Nephron progenitor cell (in vitro differentiated cells): Measurements from ENCODE around the gene CRTC3.

Source experiments
- DNase-seq: peaks from one replicate; pipeline ENCODE4 v3.0.0; 2021
- H3K27ac Mint-ChIP-seq: 2 replicates; pipeline ENCODE4 v1.8.0; 2021; ENCODE audit warnings: mild to moderate bottlenecking, moderate library complexity, mixed read lengths
- H3K27me3 Mint-ChIP-seq: 2 replicates; pipeline ENCODE4 v1.8.0; 2021; ENCODE audit warnings: mild to moderate bottlenecking, low read depth, mixed read lengths; ENCODE audit not compliant: poor library complexity
- H3K36me3 Mint-ChIP-seq: 2 replicates; pipeline ENCODE4 v1.8.0; 2021; ENCODE audit warnings: low read depth, mixed read lengths
- H3K4me1 Mint-ChIP-seq: 2 replicates; pipeline ENCODE4 v1.8.0; 2021; ENCODE audit warnings: mixed read lengths
- H3K4me3 Mint-ChIP-seq: 2 replicates; pipeline ENCODE4 v1.8.0; 2021; ENCODE audit warnings: mild to moderate bottlenecking, moderate library complexity, mixed read lengths
- H3K9me3 Mint-ChIP-seq: 2 replicates; pipeline ENCODE4 v1.8.0; 2021; ENCODE audit warnings: mild to moderate bottlenecking, moderate library complexity, mixed read lengths
- TF ChIP-seq, protein P1 (sequence below): fragments of 200-600 bp; sonication (generic); IDR thresholded peaks from 2 replicates; pipeline ENCODE4 v1.5.0; 2021; ENCODE audit warnings: antibody characterized with exemption

Gene CRTC3

DNA sequence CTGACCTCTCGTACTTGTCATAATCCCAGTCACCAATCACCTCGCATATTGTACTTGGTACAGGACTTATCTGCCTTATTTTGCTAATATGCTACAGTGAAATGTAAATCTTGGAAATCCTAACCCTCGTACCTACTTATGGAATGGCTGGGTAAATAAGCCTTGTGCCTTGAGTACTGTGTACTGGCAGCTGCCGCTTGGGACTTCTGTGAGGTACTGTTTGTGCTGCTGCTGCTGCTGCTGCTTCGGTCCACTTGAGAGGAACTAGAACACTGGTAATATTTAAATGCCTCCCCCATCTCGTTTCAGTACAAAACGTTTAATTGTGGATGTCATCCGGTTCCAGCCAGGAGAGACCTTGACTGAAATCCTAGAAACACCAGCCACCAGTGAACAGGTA is 42.5 kb upstream of the CRTC3 start:
- H3K27me3 Mint-ChIP-seq = no peaks in the 10 kb centered on the region

DNA sequence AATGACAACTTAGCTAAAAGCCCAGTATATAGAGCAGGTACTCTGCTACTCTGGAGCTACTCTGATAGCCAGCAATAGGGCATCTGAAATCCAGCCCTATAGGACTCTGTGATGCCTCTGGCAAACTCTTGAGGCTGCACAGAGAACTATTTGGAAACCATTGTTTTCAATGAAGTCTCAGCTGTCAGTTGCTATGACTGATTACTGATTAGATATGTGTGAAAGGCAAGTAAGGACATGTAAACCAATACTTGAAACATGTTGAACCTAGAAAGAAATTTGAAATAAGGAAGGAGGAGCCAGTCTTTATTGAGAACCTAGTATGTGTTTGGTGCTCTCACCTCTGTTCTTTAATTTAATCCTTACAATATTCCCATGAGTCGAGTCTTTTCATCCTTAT is 40.2 kb upstream of the CRTC3 start:
- peaks cover 63% of the 10 kb centered on the region for H3K36me3 Mint-ChIP-seq
- H3K4me1 Mint-ChIP-seq = peaks cover 10% of the 10 kb centered on the region
- H3K9me3 Mint-ChIP-seq = no peaks in the 10 kb centered on the region
- no peak overlapping the region for H3K27ac Mint-ChIP-seq
- TF ChIP-seq, protein P1, sequence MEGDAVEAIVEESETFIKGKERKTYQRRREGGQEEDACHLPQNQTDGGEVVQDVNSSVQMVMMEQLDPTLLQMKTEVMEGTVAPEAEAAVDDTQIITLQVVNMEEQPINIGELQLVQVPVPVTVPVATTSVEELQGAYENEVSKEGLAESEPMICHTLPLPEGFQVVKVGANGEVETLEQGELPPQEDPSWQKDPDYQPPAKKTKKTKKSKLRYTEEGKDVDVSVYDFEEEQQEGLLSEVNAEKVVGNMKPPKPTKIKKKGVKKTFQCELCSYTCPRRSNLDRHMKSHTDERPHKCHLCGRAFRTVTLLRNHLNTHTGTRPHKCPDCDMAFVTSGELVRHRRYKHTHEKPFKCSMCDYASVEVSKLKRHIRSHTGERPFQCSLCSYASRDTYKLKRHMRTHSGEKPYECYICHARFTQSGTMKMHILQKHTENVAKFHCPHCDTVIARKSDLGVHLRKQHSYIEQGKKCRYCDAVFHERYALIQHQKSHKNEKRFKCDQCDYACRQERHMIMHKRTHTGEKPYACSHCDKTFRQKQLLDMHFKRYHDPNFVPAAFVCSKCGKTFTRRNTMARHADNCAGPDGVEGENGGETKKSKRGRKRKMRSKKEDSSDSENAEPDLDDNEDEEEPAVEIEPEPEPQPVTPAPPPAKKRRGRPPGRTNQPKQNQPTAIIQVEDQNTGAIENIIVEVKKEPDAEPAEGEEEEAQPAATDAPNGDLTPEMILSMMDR = no peak
- no peaks in the 10 kb centered on the region for H3K27me3 Mint-ChIP-seq
- H3K4me3 Mint-ChIP-seq = no peak overlapping the region
- no peak for DNase-seq

More for the DNA sequence above, 42.5 kb upstream of the CRTC3 start:
- H3K27ac Mint-ChIP-seq = no peak overlapping the region
- H3K4me3 Mint-ChIP-seq = no peak overlapping the region
- peaks cover 46% of the 10 kb centered on the region for H3K36me3 Mint-ChIP-seq
- TF ChIP-seq, protein P1 = no peak
- DNase-seq = no peak
- H3K9me3 Mint-ChIP-seq = no peaks in the 10 kb centered on the region
- peaks cover 16% of the 10 kb centered on the region for H3K4me1 Mint-ChIP-seq

DNA sequence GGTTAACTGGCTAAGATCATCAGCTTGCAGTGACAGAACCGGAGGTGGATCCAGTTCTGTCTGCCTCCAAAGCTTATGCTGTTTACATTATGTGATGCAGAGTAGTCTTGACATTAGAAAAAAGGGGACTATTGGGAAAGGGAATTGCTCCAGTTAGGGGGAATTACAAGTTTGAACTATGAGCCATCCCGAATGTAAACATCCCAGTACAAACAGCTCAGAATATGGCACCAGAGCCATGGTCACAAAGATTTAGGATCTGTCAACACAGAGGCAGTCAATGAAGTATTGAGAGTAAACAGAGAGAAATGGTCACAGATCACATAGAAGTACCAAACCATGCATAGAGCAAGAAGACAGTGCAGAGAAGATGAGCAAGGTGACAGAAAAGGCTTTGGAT is 39.8 kb upstream of the CRTC3 start:
- H3K9me3 Mint-ChIP-seq = no peaks in the 10 kb centered on the region
- no peak overlapping the region for H3K4me3 Mint-ChIP-seq
- no peak for DNase-seq
- peak overlapping the region; percentile 39 for H3K27ac Mint-ChIP-seq
- H3K36me3 Mint-ChIP-seq = peaks cover 64% of the 10 kb centered on the region
- H3K27me3 Mint-ChIP-seq = no peaks in the 10 kb centered on the region
- peaks cover 11% of the 10 kb centered on the region for H3K4me1 Mint-ChIP-seq
- TF ChIP-seq, protein P1 = no peak

DNA sequence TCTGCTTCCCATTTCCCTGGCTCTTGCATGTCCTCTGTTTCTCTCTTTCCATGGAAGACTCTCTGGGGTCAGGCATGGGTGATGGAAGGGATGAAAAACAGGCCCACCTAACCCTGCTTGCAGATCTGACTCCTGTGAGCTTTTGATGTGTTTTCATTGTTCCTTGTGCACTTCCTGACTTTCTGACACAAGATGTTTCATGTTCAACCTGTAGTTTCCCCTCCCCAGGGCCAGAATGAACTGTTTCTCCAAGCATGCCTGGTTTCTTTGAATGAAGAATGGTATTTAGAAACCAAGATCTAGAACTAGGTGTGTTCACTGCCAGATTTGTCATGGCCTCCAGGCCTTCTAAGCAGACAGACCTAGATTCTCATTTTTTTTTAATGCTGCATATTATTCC is 36.1 kb upstream of the CRTC3 start:
- no peak overlapping the region for H3K4me3 Mint-ChIP-seq
- peaks cover 36% of the 10 kb centered on the region for H3K4me1 Mint-ChIP-seq
- no peaks in the 10 kb centered on the region for H3K27me3 Mint-ChIP-seq
- TF ChIP-seq, protein P1 = no peak
- no peak for DNase-seq
- no peaks in the 10 kb centered on the region for H3K9me3 Mint-ChIP-seq
- peak overlapping the region; percentile 25 for H3K27ac Mint-ChIP-seq
- H3K36me3 Mint-ChIP-seq = peaks cover 68% of the 10 kb centered on the region

DNA sequence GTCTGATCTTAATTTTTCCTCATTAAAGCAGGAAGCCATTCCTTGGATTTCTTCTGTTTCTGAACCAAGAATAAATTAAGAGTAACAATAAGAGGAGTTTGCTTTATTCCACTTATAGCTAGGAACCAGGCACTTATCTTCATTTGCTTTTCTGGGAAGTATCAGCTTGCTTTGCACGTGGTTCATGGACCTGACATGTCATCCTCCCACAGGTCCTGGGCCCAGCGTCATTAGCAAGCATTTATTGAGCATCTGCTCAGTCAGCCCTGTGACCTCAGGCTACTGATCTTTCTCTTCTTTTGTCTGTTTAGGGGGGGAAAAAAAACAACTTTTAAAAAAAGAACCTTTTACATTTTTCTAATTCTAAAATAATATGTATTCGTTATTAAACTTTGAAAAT is 34.7 kb upstream of the CRTC3 start:
- TF ChIP-seq, protein P1 = no peak
- peaks cover 71% of the 10 kb centered on the region for H3K36me3 Mint-ChIP-seq

DNA sequence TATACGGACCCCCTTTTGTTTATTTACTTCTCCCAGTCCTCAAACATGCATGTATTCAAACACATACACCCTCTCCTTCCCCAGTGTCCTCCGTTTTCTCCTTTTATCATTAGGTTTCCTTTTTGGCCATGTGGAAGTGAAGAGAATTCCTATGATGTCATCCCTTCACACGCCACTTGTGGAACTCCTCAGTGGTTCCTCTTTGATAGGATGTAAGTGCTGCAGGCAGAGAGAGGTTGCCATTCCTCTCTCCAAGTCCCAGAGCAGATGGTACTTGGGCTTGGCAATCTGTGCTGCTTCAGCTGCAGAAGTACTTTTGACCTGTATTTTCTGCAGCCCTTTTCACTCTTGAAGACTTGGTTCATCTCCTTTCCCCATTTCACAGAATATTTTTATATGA is 32.9 kb upstream of the CRTC3 start:
- no peak for DNase-seq
- Mint-ChIP-seq H3K4me3 (no peak overlapping the region), H3K27me3 (no peaks in the 10 kb centered on the region), H3K27ac (no peak overlapping the region), H3K36me3 (peaks cover 63% of the 10 kb centered on the region), H3K9me3 (no peaks in the 10 kb centered on the region), H3K4me1 (peaks cover 30% of the 10 kb centered on the region)
- TF ChIP-seq, protein P1 = no peak

More for the DNA sequence above, 34.7 kb upstream of the CRTC3 start:
- Mint-ChIP-seq H3K4me1 (peaks cover 29% of the 10 kb centered on the region), H3K9me3 (no peaks in the 10 kb centered on the region), H3K4me3 (no peak overlapping the region), H3K27ac (no peak overlapping the region), H3K27me3 (no peaks in the 10 kb centered on the region)
- no peak for DNase-seq
